Smooth muscle cell (in vitro differentiated cells): ENCODE data around the gene SUGCT. TPM values are rescaled to one million over a fixed set of nuclear protein-coding genes. Genes with fewer than 3 reads are reported as not detected.
"Not testable (repeated sequence)": the region's sequence is repeated elsewhere in the genome, so short reads cannot be mapped to it uniquely, and the experiment has no call there.

ENCODE experiments used
- DNase-seq: peaks from one replicate; lab custom pipeline; 2025; ENCODE audit not compliant: unreplicated experiment; lab: John Stamatoyannopoulos, UW
- H2AFZ ChIP-seq: fragments of 200-600 bp; sonication (generic); 2 replicates; pipeline ENCODE4 v1.6.0; 2016; ENCODE audit warnings: antibody characterized with exemption, low read depth, mild to moderate bottlenecking
- H3F3A ChIP-seq: fragments of 200-600 bp; sonication (generic); 2 replicates; pipeline ENCODE4 v1.6.0; 2017; ENCODE audit warnings: antibody characterized with exemption, low read depth
- H3K27ac ChIP-seq: fragments of 200-600 bp; sonication (generic); 2 replicates; pipeline ENCODE4 v1.5.1; 2016; ENCODE audit warnings: low read depth, mild to moderate bottlenecking
- H3K27me3 ChIP-seq: fragments of 200-600 bp; sonication (generic); 2 replicates; pipeline ENCODE4 v1.6.1; 2016; ENCODE audit warnings: low read depth, mild to moderate bottlenecking
- H3K36me3 ChIP-seq: fragments of 200-600 bp; sonication (generic); 2 replicates; pipeline ENCODE4 v1.5.1; 2016; ENCODE audit warnings: low read depth
- H3K4me1 ChIP-seq: fragments of 200-600 bp; sonication (generic); 2 replicates; pipeline ENCODE4 v1.5.1; 2016; ENCODE audit warnings: low read depth
- H3K4me2 ChIP-seq: fragments of 200-600 bp; sonication (generic); 2 replicates; pipeline ENCODE4 v1.6.0; 2016; ENCODE audit warnings: mild to moderate bottlenecking
- H3K4me3 ChIP-seq: fragments of 200-600 bp; sonication (generic); 2 replicates; pipeline ENCODE4 v1.5.1; 2016; ENCODE audit warnings: mild to moderate bottlenecking
- H3K79me2 ChIP-seq: fragments of 200-600 bp; sonication (generic); 2 replicates; pipeline ENCODE4 v1.6.0; 2016; ENCODE audit warnings: low read depth, mild to moderate bottlenecking
- H3K9ac ChIP-seq: fragments of 200-600 bp; sonication (generic); 2 replicates; pipeline ENCODE4 v1.6.0; 2016; ENCODE audit warnings: low read depth
- H3K9me3 ChIP-seq: fragments of 200-600 bp; sonication (generic); replicated peaks from 2 replicates; pipeline ENCODE4 v1.5.1; 2016; ENCODE audit warnings: low read depth
- H4K20me1 ChIP-seq: fragments of 200-600 bp; sonication (generic); 2 replicates; pipeline ENCODE4 v1.6.0; 2016; ENCODE audit warnings: low read depth
- WGBS: methylation state at CpG from one replicate; pipeline ENCODE4 v1.1.7; 2016; ENCODE audit warnings: low lambda C conversion rate; 5-methylcytosine and 5-hydroxymethylcytosine counted together
- polyA plus RNA-seq: library from polyadenylated mRNA; unstranded; fragments of >200 nt; fragmentation: Nextera tagmentation; extraction: Ambion mirVana; gene quantifications from 2 replicates; pipeline ENCODE4 v1.2.1, GENCODE V29; 2016
- total RNA-seq: library from RNA; depleted of rRNA; stranded (reverse); fragments of >200 nt; gene quantifications from 2 replicates; pipeline ENCODE4 v1.2.3, GENCODE V29; 2014
- TF ChIP-seq, protein P1 (sequence below): fragments of 200-600 bp; sonication (generic); IDR thresholded peaks from 2 replicates; pipeline ENCODE4 v1.5.1; 2017; ENCODE audit warnings: borderline replicate concordance, mild to moderate bottlenecking, antibody characterized with exemption; ENCODE audit not compliant: insufficient read depth, poor library complexity, severe bottlenecking

SUGCT gene
- total and polyA plus RNA-seq, 2 experiments from 2014 or later, result 16.9 to 65.8 TPM

DNA sequence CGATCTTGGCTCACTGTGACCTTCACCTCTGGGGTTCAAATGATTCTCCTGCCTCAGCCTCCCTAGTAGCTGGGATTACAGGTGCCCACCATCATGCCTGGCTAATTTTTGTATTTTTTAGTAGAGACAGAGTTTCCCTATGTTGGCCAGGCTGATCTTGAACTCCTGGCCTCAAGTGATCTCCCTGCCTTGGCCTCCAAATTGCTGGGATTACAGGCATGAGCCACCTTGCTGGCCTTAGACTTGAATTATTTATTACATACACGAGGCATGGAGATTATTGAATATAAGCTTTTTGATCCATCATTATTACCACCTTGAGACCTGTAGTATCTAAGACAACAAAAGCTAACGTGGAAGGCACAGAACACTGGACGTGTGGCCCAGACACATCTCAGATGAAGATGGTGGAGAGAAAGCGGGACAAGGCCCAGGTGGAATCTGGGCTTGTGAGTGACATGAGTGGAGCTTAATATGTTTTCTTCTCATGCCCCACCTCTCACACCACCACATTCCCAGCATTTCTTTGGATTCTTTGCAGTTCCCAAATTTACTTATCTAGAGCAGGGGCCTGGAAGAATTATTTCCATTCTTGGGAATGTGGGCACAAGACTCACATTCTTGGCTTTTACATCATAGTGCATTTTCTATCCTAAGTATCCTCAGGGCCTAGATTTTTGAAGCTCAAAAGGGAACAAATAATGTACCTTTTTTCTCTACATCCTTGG, 76.6 kb downstream of the SUGCT start:
- Histone ChIP-seq H3K27ac (peak overlapping the region; percentile 46), H3K4me1 (no peaks in the 10 kb centered on the region), H2AFZ (no peak overlapping the region), H4K20me1 (no peaks in the 10 kb centered on the region), H3K36me3 (no peaks in the 10 kb centered on the region), H3K27me3 (no peaks in the 10 kb centered on the region), H3K9ac (no peak overlapping the region), H3K79me2 (no peaks in the 10 kb centered on the region), H3K9me3 (no peaks in the 10 kb centered on the region), H3F3A (no peaks in the 10 kb centered on the region), H3K4me2 (no peak overlapping the region), H3K4me3 (no peak overlapping the region)
- TF ChIP-seq, protein P1, sequence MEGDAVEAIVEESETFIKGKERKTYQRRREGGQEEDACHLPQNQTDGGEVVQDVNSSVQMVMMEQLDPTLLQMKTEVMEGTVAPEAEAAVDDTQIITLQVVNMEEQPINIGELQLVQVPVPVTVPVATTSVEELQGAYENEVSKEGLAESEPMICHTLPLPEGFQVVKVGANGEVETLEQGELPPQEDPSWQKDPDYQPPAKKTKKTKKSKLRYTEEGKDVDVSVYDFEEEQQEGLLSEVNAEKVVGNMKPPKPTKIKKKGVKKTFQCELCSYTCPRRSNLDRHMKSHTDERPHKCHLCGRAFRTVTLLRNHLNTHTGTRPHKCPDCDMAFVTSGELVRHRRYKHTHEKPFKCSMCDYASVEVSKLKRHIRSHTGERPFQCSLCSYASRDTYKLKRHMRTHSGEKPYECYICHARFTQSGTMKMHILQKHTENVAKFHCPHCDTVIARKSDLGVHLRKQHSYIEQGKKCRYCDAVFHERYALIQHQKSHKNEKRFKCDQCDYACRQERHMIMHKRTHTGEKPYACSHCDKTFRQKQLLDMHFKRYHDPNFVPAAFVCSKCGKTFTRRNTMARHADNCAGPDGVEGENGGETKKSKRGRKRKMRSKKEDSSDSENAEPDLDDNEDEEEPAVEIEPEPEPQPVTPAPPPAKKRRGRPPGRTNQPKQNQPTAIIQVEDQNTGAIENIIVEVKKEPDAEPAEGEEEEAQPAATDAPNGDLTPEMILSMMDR, result no peak
- 87% methylated on average over 5 of the region's 5 CpGs for WGBS
- no peak for DNase-seq

DNA sequence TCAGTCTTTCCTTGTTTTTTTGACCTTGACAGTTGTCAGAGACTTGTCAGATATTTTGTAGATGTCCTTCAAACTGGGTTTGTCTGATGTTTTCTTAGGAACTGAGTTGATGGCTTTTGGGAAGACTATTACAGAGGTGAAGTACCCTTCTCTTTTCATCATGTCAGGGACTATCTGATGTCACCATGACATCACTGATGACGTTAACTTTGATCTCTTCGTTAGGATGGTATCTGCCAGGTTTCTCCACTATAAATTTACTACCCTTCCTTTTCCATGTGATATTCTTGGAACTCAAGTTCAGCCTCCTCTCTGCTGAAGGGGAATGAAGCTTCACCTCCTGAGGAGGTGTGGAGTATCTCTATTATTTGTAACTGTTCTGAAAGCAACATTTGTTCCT, 78.5 kb downstream of the SUGCT start:
- WGBS, result 81% methylated on average over 2 of the region's 2 CpGs
- Histone ChIP-seq H3K9me3 (no peaks in the 10 kb centered on the region), H3K4me3 (no peak overlapping the region), H3K4me1 (no peaks in the 10 kb centered on the region), H3K36me3 (peaks cover under 1% of the 10 kb centered on the region), H3K27me3 (no peaks in the 10 kb centered on the region), H3K79me2 (no peaks in the 10 kb centered on the region), H3K4me2 (no peak overlapping the region), H3F3A (no peaks in the 10 kb centered on the region), H4K20me1 (no peaks in the 10 kb centered on the region), H3K9ac (no peak overlapping the region), H2AFZ (no peak overlapping the region), H3K27ac (peak overlapping the region; percentile 66)
- TF ChIP-seq, protein P1, result no peak
- DNase-seq, result no peak

DNA sequence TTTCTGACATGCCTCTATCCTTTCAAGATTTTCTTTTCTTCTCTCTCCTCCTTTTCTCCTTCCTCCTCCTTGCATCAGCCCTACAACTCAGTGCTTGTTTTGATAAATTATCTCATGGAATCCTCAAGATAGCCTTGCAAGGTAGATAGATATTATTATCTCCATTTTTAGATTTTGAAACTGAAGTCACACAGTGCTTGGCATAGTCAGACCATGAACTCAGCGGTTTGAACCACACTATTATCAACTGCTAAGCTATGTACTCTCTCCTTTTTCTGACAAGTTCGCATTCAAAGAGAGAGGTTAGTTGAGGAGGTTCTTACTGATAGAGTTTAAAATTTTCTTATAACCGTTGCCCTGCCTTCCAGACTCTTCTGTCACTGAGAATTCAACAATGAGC, 79.1 kb downstream of the SUGCT start:
- Histone ChIP-seq H3K9ac (no peak overlapping the region), H2AFZ (no peak overlapping the region), H3K4me2 (no peak overlapping the region), H3F3A (peaks cover under 1% of the 10 kb centered on the region), H3K4me1 (no peaks in the 10 kb centered on the region), H3K79me2 (no peaks in the 10 kb centered on the region), H3K27ac (peak overlapping the region; percentile 66), H3K4me3 (no peak overlapping the region), H4K20me1 (no peaks in the 10 kb centered on the region), H3K9me3 (no peaks in the 10 kb centered on the region), H3K36me3 (peaks cover 4% of the 10 kb centered on the region), H3K27me3 (no peaks in the 10 kb centered on the region)
- TF ChIP-seq, protein P1, result no peak
- no peak for DNase-seq
- 63% methylated on average over 3 of the region's 3 CpGs for WGBS

DNA sequence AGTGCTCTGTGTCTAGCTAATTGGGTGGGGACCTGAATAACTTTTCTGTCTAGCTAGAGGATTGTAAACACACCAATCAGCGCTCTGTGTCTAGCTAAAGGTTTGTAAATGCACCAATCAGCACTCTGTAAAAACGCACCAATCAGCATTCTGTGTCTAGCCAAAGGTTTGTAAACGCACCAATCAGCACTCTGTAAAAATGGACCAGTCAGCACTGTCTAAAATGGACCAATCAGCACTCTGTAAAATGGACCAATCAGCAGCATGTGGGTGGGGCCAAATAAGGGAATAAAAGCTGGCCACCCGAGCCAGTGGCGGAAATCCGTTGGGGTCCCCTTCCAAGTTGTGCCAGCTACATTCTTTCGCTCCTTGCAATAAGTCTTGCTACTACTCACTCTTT, 83.8 kb downstream of the SUGCT start:
- H3K9ac ChIP-seq, H3K27me3 ChIP-seq, H3K4me2 ChIP-seq, H3K4me3 ChIP-seq, H3K79me2 ChIP-seq, H3K36me3 ChIP-seq, H3K9me3 ChIP-seq, DNase-seq, H4K20me1 ChIP-seq, H2AFZ ChIP-seq: not testable (repeated sequence)
- Histone ChIP-seq H3F3A (peaks cover 18% of the 10 kb centered on the region), H3K4me1 (peaks cover 18% of the 10 kb centered on the region), H3K27ac (peak overlapping the region; percentile 89)
- WGBS, result 98% methylated on average over 7 of the region's 7 CpGs
